Measurements from ENCODE around the gene BACE1. TPM values are rescaled to one million over a fixed set of nuclear protein-coding genes. Genes with fewer than 3 reads are reported as not detected.

The BACE1 gene
- polyA plus RNA-seq, 1 of the 3 experiments (the other 2 are of a cell fraction), result 37.8 TPM

GRCh38 chr11:117356126-117356890, 40.3 kb upstream of the BACE1 start:
- no peak overlapping the region for H3K9ac ChIP-seq
- no peaks in the 10 kb centered on the region for H3K4me1 ChIP-seq (ENCODE audit: control insufficient read depth in 1 of 2, insufficient read depth in 2 of 2, low read depth in 1 of 2, low read length in 1 of 2)
- no peak overlapping the region for H3K27ac ChIP-seq (ENCODE audit: low read depth in 2 of 2, low read length in 1 of 2)
- peaks cover 6% of the 10 kb centered on the region; the same call in 1 of the 2 replicates for H3K79me2 ChIP-seq (ENCODE audit: insufficient read depth)
- no peak for DNase-seq
- no peaks in the 10 kb centered on the region for H3K9me3 ChIP-seq
- no peaks in the 10 kb centered on the region for H3K27me3 ChIP-seq (ENCODE audit: insufficient read depth)
- ChIA-PET CTCF (interaction anchor here (0.9 to 3.5 kb wide), 4 partner anchors 12 to 452 kb away, joined by 3 to 10 read pairs (median 5); no protein-coding TSS in a partner anchor), POLR2A (no interaction called here)
- no peaks in the 10 kb centered on the region for H4K20me1 ChIP-seq (ENCODE audit: insufficient read depth)
- H3F3A ChIP-seq (replicated peaks; ENCODE audit: insufficient read depth), result no peaks in the 10 kb centered on the region
- no peak overlapping the region for H2AFZ ChIP-seq (ENCODE audit: low read depth)
- H3K4me2 ChIP-seq, result no peak overlapping the region
- TF ChIP-seq RFX5 (IDR thresholded peaks at IDR 0.05; ENCODE audit: low read length), result no peak
- TF ChIP-seq EP300 (IDR thresholded peaks at IDR 0.05; ENCODE audit: borderline replicate concordance in 1 of 2, low read depth in 1 of 2, low read length in 1 of 2), result no peak
- TF ChIP-seq MXI1 (IDR thresholded peaks at IDR 0.05; ENCODE audit: low read depth, low read length), result no peak
- no peak for TF ChIP-seq SIN3A (IDR thresholded peaks at IDR 0.05; ENCODE audit: borderline replicate concordance, low read depth, low read length)
- TF ChIP-seq USF2 (IDR thresholded peaks at IDR 0.05; ENCODE audit: borderline replicate concordance, low read depth, low read length), result no peak
- no peak for TF ChIP-seq ELF1 (IDR thresholded peaks at IDR 0.05)
- no peak for TF ChIP-seq JUND (IDR thresholded peaks at IDR 0.05)
- no peak for TF ChIP-seq ZBTB33 (IDR thresholded peaks at IDR 0.05; ENCODE audit: borderline replicate concordance, low read depth)
- TF ChIP-seq USF1 (IDR thresholded peaks at IDR 0.05; ENCODE audit: borderline replicate concordance, low read depth), result no peak
- no peak for TF ChIP-seq PBX3 (IDR thresholded peaks at IDR 0.05)
- TF ChIP-seq MAX (IDR thresholded peaks at IDR 0.05; ENCODE audit: low read depth), result no peak
- TF ChIP-seq FOSL2 (IDR thresholded peaks at IDR 0.05; ENCODE audit: borderline replicate concordance, low read depth), result no peak
- TF ChIP-seq MEF2A (IDR thresholded peaks at IDR 0.05; ENCODE audit: borderline replicate concordance, low read depth), result no peak
- no peak for TF ChIP-seq FOXJ3 (CRISPR knock-in tag; IDR thresholded peaks at IDR 0.05)
- TF ChIP-seq CHD2 (IDR thresholded peaks at IDR 0.05; ENCODE audit: low read length, partially characterized antibody), result no peak
- TF ChIP-seq GABPA (IDR thresholded peaks at IDR 0.05; ENCODE audit: low read depth), result no peak
- TF ChIP-seq CTCF (IDR thresholded peaks at IDR 0.05), result no peak
- TF ChIP-seq TEAD4 (IDR thresholded peaks at IDR 0.05; ENCODE audit: borderline replicate concordance, insufficient read depth), result no peak
- H3K4me3 ChIP-seq (ENCODE audit: low read depth in 2 of 2, low read length in 1 of 2), result no peak overlapping the region
- H3K36me3 ChIP-seq (replicated peaks in 1 of 2; ENCODE audit: control insufficient read depth in 1 of 2, insufficient read depth in 2 of 2, low read length in 1 of 2), result peaks cover 26 to 46% of the 10 kb centered on the region in 2 experiments
- 85% methylated on average over 5 of the region's 9 CpGs for WGBS (ENCODE audit: low lambda C conversion rate)
- H3K9me2 ChIP-seq, result no peaks in the 10 kb centered on the region

All from SK-N-SH (cell line).